ENCODE results near the gene PTTG1IP. TPM values are rescaled to one million over a fixed set of nuclear protein-coding genes. Genes with fewer than 3 reads are reported as not detected.

PTTG1IP gene
- total and polyA plus RNA-seq, 2 donors from 2014 or later, result 187 to 378 TPM

DNA sequence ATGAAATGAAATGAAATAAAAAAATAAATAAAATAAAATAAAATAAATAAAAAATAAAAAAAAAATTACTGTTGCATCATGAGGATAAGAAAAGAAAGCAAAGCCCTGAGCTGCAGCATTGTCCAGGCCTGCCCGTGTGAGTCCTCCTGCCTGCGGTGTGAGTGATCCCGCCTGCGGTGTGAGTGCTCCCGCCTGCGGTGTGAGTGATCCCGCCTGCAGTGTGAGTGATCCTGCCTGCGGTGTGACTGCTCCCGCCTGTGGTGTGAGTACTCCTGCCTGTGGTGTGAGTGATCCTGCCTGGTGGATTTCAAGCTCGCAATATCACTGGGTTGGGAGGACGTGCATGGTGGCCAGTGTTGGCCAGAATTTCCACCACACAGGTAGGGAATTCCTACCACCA is 22.4 kb upstream of the PTTG1IP start:
- H3K27me3 ChIP-seq (ENCODE audit: control insufficient read depth, insufficient read depth, low read length), result no peaks in the 10 kb centered on the region
- H3K9me3 ChIP-seq (ENCODE audit: control insufficient read depth in 2 of 3, insufficient read depth in 1 of 3, low read length in 3 of 3), result no peaks in the 10 kb centered on the region
- H3K27ac ChIP-seq (ENCODE audit: low read depth in 2 of 2, low read length in 2 of 2), result no peak overlapping the region
- intact Hi-C loops (cut with DNase I), result no loop called here
- TF ChIP-seq CTCF (IDR thresholded peaks at IDR 0.05; ENCODE audit: borderline replicate concordance, extremely low read depth, insufficient read depth), result no peak
- peak in 1 of 5 donors; percentile 68 for DNase-seq
- no peak overlapping the region for H3K4me3 ChIP-seq (ENCODE audit: low read length in 3 of 3)
- peaks cover 0 to 4% (median 3%) of the 10 kb centered on the region in 3 donors for H3K4me1 ChIP-seq (ENCODE audit: control insufficient read depth in 2 of 3, insufficient read depth in 2 of 3, low read depth in 1 of 3, low read length in 3 of 3)
- no peak overlapping the region for H3K9ac ChIP-seq (ENCODE audit: low read length in 3 of 3)
- H3K36me3 ChIP-seq (ENCODE audit: control insufficient read depth in 2 of 3, insufficient read depth in 3 of 3, low read length in 3 of 3), result no peaks in the 10 kb centered on the region
- FAIRE-seq, result no peak

- peak in 1 of 5 donors; percentile 58 for DNase-seq
- Histone ChIP-seq H3K27ac (ENCODE audit: low read depth in 2 of 2, low read length in 2 of 2) (no peak overlapping the region), H3K9me3 (ENCODE audit: control insufficient read depth in 2 of 3, insufficient read depth in 1 of 3, low read length in 3 of 3) (no peaks in the 10 kb centered on the region), H3K9ac (ENCODE audit: low read length in 3 of 3) (no peak overlapping the region), H3K36me3 (ENCODE audit: control insufficient read depth in 2 of 3, insufficient read depth in 3 of 3, low read length in 3 of 3) (no peaks in the 10 kb centered on the region), H3K4me3 (ENCODE audit: low read length in 3 of 3) (no peak overlapping the region), H3K4me1 (ENCODE audit: control insufficient read depth in 2 of 3, insufficient read depth in 2 of 3, low read depth in 1 of 3, low read length in 3 of 3) (peaks cover 0 to 4% (median 0%) of the 10 kb centered on the region in 3 donors), H3K27me3 (ENCODE audit: control insufficient read depth, insufficient read depth, low read length) (no peaks in the 10 kb centered on the region)
- intact Hi-C loops (cut with DNase I), result no loop called here
- TF ChIP-seq CTCF (IDR thresholded peaks at IDR 0.05; ENCODE audit: borderline replicate concordance, extremely low read depth, insufficient read depth), result no peak
- FAIRE-seq, result no peak
Observed at GRCh38 chr21:44894687-44895302, 21.3 kb upstream of the PTTG1IP start.

DNA sequence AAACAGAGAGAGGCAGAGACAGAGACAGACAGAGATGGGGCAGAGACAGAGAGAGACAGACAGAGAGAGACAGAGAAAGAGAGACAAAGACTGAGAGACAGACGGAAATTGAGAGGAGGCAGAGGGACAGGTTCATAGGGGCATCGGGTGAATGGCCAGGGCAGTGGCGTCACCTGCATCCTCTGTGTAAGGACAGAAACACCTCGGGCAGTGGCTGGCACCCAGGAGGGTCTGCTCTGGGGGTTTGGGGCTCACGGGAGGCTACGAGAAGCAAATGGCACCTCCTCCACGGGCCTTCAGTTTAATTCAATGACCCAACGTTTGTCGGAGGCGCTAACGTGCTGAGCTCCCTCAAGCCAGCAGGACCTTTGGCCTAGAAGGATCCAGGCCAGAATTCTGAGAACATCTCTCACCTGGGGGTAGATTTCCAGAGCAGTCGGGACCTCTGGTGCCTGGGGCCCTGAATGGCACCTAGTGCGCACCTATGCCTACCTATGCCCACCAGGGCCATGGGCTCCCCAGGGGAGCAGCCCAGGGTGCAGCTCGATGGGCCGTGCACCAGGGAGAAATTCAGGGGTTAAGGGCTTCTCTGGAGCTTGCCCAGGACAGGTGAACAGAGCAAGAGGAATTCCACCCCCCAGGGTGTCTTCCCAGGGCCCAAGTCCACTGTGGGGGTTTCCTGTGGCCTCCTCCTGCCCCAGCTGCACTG is 20.6 kb upstream of the PTTG1IP start:
- Histone ChIP-seq H3K9ac (ENCODE audit: low read length in 3 of 3) (no peak overlapping the region), H3K27me3 (ENCODE audit: control insufficient read depth, insufficient read depth, low read length) (no peaks in the 10 kb centered on the region), H3K9me3 (ENCODE audit: control insufficient read depth in 2 of 3, insufficient read depth in 1 of 3, low read length in 3 of 3) (no peaks in the 10 kb centered on the region), H3K36me3 (ENCODE audit: control insufficient read depth in 2 of 3, insufficient read depth in 3 of 3, low read length in 3 of 3) (no peaks in the 10 kb centered on the region), H3K4me1 (ENCODE audit: control insufficient read depth in 2 of 3, insufficient read depth in 2 of 3, low read depth in 1 of 3, low read length in 3 of 3) (peaks cover 0 to 4% (median 0%) of the 10 kb centered on the region in 3 donors), H3K4me3 (ENCODE audit: low read length in 3 of 3) (no peak overlapping the region), H3K27ac (ENCODE audit: low read depth in 2 of 2, low read length in 2 of 2) (no peak overlapping the region)
- DNase-seq (peak in 1 of 5 donors; percentile 63), FAIRE-seq (no peak)
- TF ChIP-seq CTCF (IDR thresholded peaks at IDR 0.05; ENCODE audit: borderline replicate concordance, extremely low read depth, insufficient read depth), result no peak
- intact Hi-C loops (cut with DNase I), result no loop called here
